HT-29 (cell line): ENCODE measurements around the gene TTC23L. TPM values are rescaled to one million over a fixed set of nuclear protein-coding genes. Genes with fewer than 3 reads are reported as not detected.

Source experiments
- DNase-seq: peaks from one replicate; pipeline ENCODE4 v3.0.0-alpha.2; 2015; ENCODE audit warnings: low spot score
- total RNA-seq: library from RNA; depleted of rRNA; stranded (reverse); fragments of >200 nt; shearing (Covaris generic); gene quantifications from 2 replicates; pipeline ENCODE4 v1.2.3, GENCODE V29; 2014

The TTC23L gene
- total RNA-seq, 1 experiment from 2014 or later, result not detected

DNA sequence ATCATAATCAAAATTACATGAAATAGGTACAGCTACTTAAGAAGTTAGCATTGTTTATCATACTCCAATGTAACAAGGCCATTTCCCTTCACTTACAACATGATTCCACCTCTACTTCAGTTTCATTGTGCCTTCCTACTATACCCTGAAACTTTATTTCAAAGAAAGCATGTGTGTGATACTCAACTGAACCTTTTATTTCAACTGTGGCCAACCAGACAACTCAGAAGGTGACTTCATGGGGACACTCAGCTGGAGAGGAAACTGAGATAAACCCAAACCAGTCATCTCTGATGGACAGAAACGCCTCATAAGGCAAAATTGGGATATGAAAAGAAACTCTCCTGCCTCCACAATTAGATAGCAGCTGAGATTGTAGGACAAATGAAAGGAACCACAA is 5.9 kb upstream of the TTC23L start:
- no peak for DNase-seq

DNA sequence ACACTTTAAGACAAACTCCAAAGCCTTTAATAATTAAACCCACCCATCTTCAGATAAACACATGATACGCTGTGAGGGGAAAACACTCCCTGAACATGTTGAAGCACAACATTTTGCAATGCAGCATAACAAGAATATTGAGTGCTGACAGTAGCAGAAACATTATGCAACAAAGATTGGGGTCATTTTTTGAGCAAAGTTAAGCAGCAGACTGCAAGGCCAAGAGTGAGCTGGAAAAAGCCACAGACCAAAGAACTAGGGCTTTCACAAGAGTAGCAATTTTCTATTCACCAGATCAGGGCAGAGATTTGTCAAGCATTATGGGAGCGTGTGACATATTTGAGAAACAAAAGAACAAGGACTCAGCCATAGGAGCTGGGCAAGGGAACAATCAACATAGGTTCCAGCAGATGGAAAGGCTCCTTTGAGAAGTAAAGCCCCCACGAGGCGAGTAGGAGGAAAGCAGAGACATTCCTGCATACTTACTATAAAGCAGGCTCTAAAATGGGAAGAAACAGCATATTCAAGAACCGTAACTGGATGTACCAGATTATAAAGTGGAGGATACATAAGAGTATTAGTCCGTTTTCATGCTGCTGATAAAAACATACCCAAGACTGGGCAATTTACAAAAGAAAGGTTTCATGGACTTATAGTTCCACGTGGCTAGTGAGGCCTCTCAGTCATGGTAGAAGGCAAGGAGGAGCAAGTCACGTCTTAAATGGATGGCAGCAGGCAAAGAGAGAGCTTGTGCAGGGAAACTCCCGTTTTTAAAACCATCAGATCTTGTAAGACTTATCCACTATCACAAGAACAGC is 4.8 kb upstream of the TTC23L start:
- DNase-seq, result no peak

DNA sequence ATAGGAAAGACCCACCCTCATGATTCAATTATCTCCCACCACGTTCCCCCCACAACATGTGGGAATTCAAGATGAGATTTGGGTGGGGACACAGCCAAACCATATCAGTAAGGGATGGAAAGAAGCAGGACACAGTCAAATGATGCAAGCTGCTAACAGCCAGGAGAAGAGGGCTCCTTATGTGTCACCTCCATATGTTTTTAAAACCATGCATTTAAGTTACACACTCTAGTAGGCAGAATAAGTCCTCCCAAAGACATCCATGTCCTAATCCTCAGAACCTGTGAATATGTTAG is 4.2 kb upstream of the TTC23L start:
- DNase-seq, result no peak

DNA sequence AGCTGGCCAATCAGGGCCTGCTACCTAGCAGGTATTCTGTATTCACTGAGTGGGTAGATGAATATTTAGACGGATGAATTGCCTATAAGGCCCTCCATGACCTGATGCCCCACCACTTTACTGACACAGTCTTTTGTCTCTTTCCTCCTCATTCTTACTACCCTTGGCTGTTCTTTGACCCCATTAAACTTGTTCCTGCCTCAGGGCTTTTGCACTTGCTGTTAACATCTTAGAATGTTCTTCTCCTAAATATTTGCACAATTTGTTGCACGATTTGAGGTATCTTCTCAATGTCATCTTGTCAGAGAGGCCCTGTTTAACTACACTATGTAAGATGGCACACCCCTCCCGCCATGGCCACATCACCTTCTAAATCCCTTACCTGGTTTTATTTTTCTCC is 3.3 kb upstream of the TTC23L start:
- DNase-seq, result no peak

DNA sequence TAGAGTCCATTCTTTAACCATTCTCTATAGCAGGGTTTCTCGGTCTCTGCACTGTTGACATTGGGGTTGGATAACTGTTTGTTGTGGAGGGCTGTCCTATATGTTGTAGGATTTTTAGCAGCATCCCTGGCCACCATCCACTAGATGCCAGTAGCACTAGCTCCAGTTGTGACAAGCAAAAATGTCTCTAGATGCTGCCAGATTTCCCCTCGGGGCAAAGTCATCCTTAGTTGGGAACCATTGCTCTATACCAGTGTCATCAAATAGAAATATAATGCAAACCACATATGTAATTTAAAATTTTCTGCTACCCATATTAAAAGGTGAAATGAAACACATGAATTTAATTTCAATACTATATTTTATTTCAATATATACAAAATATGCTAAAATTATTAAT is 2.9 kb downstream of the TTC23L start:
- no peak for DNase-seq

DNA sequence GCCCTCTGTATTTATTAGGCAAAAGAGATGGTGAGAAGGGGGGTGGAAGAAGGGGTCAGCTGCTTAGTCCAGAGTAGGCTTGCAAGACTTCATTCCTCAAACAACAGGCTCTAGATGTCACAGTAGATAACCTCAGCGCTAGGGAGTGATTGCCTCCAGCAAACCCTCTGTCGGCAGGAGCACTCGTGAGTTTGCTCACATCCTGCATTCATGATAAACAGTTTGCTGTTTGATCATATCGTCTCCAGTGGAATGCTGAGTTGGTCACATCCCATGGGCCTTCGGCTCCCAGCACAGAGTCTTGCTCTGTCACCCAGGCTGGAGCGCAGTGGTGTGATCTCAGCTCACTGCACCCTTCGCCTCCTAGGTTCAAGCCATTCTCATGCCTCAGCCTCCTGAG is 3.6 kb downstream of the TTC23L start:
- no peak for DNase-seq

DNA sequence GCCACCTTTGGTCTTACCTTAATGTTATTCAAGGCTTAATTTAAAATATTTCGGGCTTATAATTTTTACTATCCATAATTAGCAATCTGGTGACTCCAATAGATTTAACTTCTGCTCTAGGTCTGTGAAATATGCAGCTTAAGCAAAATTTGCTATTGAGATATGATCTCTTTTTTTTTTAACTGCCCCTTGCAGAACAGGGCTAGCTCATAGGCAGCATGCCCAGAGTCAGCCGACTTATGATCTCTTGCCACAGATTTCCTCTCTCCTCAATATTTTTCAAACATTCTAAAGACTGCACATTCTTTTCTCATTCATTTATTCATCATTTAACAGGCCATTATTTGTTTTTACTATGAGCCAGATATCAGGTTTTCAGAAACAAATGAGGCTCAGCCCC is 4.5 kb downstream of the TTC23L start:
- no peak for DNase-seq

DNA sequence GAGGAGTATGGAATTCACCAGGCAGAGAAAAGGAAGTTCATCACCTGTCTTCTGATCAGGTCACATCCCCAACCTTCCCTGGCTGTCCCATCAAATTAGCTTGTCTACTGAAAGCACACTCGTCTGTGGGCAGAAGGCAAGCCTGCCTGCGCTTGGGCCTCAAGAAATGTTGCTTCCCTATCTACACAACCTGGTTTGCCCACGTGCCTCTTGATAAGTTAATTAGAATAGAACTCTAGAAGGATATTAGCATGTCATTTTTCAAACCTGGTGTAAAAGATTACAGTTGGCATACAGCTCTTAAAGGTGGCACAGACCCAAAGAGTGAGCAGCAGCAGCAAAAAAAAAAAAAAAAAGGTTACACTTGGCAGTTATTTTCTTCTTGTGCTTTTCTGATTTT is 5.1 kb downstream of the TTC23L start:
- DNase-seq, result no peak

DNA sequence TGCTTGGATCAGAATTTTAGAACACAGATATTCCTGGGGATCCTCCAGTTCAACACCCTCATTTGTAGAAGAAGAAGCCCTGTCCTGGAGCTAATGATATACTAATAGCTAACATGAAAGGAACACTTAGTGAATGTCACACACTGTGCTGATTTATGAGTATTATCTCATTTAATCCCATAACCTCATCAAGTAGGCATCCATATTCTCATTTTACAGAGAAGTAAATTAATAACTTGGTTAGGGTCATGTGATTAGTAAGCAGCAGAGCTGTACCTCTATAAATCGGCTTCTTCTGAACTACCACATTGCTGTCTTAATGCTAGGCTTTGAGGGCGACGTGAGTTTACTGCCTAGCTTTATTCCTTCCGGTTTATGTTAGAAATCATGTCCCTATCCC is 6.0 kb downstream of the TTC23L start:
- no peak for DNase-seq

DNA sequence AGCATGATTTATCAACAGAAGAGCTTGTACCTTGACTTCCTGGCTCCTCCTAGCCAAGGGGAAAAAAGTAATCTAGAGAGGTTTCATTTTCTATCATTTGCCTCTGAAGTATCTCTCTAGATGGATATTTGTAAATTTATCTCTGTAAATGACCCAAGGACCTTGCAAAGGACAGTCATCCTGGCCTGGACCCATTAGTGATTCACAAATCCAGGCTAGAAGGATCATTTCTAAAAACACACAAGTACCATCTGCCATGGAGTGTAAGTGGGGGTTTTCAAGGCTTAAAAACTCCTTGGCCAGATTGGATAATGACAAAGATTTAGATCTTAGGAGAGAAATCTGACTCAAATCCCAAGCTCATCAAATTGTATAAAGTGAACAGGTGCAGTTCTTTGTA is 8.1 kb downstream of the TTC23L start:
- DNase-seq, result no peak

DNA sequence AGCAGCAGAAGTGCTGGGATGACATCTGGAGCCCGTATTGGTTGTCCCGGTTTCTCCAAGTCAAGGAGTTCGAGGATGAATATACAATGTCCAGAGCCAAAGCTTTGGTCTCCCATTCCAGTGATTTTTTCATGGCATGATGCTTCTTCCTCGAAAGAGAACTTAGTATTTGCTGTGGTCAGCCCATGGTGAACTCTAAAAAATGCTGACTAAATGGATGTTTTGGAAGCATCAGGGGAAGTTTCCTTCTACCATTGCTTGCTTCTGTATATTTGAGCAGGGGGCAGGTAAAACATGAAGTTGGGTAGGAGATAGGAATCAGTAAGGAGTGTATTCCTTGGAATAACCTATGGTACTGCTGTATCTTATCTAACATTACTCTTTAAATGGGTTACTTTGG is 8.6 kb downstream of the TTC23L start:
- DNase-seq, result no peak

DNA sequence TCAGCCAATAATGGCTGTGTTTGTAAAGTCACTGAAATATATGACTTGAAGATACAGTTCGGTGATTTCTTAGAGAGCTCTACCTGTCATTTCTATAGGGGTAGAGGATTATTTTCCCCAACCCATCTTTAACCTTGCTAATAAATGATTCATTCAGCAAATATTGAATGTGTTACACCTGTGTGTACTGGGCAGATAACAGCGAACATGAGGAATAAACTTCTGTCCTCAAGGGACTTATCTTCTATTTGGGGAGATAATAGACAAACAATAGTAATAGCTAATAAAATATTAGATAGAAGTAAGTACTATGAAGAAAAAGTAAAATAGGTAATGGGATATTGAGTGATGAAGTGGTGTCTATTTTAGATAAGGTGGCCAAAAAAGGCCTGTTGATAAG is 9.3 kb downstream of the TTC23L start:
- DNase-seq, result no peak

DNA sequence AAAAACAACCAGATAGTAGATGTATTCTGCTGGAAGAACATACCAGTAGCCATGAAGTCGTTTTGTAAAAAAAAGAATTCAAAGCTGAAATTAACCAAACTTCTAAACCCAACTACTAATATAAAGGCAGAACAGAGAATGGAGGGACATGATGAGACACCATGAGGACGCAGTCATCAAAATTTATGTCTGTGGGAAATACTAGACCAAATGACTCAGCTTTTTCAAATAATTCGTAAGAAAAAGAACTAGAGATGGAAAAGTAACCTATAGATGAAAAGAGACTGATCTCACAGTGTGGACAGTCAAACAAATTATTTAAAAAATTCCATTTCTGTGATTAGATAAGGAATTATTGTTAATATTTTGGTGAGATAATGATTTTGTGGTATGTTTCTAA is 10.3 kb downstream of the TTC23L start:
- DNase-seq, result no peak

DNA sequence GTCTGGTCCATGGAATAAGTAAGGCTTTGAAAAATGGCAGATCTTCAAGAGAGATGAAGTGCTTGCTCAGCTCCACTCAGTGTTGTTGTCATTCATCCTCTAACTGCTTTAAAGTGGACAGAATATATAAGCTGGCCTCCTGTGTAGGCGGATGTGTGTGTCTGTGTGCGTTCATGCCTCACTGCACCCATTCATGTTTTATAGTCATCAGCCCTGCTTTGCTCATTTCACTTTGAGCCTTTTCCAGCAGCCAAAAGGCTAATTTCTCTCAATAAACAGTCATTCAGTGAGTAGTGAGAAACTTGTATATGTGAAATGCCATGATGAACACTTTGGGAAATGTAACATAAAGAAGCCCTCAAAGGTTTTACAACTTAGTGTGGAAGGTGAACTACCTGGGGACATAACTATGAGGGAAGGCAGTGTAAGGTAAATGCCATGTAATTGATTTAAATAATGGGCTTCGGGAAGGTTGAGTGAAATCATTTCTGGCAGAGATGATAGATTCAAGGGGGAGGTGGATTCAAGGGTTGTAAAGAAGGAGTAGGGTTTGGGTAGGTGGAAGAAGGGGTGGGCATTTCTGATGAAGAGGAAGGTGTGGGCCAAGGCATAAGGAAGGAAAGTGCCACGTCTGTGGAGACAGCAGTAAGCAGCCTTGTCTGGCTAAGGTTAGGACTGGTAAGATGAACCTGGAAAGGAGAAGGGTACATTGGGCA is 15.7 kb downstream of the TTC23L start:
- DNase-seq, result no peak

DNA sequence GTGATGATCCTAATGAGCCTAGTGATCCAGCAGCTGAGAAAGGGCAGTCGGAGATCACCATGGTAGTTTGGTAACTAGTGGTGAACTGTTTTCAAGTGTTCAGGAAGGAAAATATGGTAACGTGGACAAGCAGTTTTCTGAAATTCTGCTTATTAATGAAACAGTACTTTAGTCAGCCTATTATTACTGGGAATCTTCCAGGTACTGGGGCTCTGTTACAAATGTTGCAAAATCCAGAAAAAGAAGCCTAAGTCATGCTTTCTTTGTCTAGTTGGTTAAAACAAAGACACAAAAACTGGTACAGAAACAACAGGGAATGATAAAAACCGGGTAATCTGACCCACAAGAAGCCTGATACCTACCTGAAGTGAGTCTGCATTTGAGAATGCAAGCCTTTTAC is 18.2 kb downstream of the TTC23L start:
- no peak for DNase-seq

DNA sequence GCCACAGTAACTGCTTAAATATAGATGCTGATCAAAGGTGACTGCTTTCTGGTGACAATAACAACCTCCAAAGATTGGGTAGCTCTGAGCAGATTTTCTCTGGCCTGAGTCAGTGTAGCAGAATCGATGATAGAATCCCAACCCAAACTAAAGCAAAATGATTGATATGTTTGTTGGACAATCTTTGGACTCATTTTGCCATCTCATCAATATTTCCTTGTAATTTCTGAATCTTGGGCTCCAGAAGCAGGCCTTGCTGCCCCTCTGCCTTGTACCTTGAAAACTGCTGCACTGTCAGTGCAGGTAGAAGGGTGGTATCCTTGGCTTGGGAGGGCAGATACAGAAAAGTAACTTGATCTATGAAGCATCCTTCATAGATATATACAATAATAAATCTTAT is 18.9 kb downstream of the TTC23L start:
- no peak for DNase-seq

DNA sequence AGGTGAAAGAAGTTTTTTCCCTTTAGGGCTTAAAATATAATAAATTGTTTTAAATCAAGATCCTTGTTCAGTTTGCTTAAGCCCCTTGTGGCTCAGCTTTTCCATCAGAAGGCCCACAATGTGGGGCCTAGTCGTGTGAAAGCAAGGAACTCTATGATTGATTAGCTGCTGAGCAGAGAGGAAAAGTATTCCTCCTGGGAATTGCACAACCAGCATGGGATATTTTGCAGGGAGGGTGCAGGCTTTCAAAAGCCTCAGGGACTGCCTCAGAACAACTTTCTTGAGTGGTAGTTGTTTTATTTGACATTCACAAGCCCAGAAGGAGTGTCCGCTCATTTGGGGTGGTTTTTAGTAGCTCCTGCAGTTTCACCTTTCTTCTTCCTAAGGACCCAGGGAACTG is 19.8 kb downstream of the TTC23L start:
- no peak for DNase-seq

DNA sequence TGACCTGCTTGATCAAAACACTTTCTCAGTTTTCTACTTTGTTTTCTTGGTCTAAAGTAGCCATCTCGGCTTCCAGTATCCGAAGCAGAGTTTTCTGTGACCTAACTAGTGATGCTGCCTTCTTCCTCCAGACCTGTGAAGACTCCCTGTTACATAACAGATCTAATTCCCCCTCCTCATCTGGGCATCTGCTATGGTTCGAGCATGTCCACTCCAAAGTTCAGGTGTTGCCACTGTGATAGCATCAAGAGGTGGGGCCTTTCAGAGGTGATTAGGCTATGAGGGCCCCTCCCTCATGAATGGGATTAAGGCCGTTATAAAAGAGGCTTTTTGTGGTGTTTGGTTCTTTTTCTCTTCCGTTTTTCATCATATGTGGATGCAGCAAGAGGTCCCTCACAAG is 20.3 kb downstream of the TTC23L start:
- DNase-seq, result no peak

DNA sequence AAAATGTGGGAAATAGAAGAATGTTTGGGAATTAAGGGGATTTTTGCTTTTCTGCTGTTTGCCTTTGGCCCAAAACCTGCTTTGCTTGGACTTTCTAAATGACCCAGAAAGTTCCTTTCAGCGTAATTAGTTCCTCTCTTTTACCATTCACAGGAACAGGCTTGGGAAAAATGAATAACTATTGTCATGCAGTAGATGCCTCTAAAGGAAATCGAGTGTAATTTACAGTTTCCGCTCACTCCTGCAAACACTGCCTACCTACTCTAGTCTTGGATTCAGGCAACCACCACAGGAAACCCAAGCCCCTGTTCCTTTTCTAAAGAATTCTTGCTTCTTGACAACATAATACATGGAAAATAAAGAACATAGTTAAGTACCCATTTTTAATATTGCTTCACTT is 25.0 kb downstream of the TTC23L start:
- no peak for DNase-seq

DNA sequence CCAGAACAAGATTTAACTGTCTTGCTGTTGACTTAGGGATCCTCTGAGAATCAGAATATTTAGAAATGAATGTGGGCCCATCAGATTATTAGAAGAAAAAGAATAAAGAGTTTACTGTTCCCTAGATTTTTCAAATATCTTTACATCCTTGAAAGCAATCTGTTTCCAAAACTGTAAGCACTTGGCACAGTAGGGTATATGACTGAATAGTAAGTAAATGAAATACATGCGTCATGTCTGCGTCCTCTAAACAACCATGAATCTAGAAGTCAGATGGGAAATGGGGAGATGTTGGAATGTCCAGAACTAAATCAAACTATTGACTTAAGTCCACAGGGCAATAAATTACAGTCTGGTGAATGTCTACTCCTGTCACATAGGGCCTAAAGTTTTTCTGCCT is 26.1 kb downstream of the TTC23L start:
- no peak for DNase-seq

DNA sequence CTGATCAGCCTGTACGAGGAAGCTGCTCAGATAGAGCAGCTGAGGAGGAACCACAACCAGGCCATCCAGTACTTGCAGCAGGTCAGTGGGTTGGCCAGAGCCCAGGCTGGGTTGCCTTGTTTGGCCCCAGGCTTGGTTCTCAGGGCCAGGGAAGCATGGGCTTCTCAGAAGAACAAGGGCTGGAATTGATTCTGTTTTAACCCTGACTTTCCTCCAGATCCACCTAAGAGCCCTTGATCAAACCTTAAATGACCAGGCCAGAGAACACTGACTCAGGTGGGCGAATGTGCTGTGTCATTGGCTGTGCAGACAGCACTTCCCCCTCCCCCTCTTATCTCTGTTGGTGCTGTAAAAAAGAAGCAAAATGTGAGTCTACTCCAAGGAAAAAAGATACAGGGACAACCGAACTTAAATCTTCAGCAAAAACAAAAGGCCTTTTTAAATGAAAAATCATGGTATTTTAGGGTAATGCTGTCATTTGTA is 28.1 kb downstream of the TTC23L start:
- no peak for DNase-seq

DNA sequence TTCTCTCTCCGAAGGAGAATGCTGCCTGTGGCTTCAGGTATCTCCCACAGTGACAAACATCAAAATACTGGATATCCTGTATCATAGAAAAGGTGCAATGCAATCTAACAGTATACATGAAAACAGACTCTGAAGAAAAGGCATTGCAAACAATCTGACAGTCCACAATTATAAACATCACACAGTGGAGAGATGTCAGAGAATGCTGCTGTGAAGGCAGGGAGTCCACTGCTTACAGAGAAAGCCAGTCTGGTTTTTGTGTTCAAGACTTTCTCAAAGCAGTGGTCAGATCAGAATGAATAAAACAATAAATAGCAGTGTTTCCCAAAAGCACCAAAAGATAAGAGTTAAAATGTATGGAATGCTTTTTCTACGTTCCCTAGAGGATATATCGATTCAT is 28.7 kb downstream of the TTC23L start:
- no peak for DNase-seq

DNA sequence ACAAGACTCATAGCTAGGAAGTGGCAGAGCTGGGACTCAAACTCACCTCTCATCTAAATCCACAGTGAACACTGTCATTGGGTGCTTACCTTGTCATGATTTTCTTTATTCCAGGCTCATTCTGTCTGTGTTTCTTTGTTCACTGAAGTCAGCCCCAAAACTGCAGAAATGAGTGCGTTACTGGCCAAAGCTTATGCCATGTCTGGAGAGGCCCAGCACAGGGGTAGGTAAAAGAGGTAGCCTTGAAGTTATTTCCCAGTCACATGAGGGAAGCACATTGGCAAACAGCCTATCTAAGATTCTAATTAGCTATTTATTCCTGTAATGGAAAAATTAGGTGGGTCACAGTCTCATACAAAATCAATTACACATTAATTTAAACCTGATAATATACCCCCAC is 29.8 kb downstream of the TTC23L start:
- DNase-seq, result no peak

DNA sequence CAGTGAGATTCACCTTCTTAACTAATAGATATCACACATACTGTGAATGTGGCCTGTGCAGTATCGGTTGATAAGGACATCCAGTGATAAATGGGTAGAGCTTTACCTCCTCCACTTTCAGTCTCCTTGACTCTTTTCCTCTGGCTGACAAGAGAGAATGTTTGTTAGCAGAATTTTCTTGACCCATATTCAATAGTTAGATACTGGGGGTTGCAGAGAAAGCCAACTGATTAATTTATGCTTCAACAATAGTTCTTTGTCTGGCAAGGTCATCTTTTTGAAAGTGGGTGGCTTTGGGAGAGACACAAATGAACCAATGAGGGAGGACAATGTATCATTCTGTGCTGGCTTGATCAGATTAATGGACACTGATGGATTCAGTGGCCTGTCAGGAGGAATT is 30.3 kb downstream of the TTC23L start:
- no peak for DNase-seq
